Measurements from ENCODE around the gene KRT2. TPM values are rescaled to one million over a fixed set of nuclear protein-coding genes. Genes with fewer than 3 reads are reported as not detected.

Gene KRT2
- total and polyA plus RNA-seq, 12 donors: 0.16 TPM; not detected in 11

- Histone ChIP-seq H3K36me3 (replicated peaks in 1 of 2) (no peaks in the 10 kb centered on the region), H3K4me1 (replicated peaks in 1 of 2) (peaks cover 0 to 9% of the 10 kb centered on the region in 2 donors), H3K27me3 (peaks cover 28% of the 10 kb centered on the region), H3K9me3 (replicated peaks in 1 of 3) (no peaks in the 10 kb centered on the region), H3K4me3 (no peak overlapping the region), H3K27ac (no peak overlapping the region)
- TF ChIP-seq CTCF (IDR thresholded peaks at IDR 0.05) (no peak), POLR2A (IDR thresholded peaks at IDR 0.05) (no peak)
- DNase-seq: no peak
- 60 to 70% (median 67%) methylated on average over 7 to 8 of the region's 8 CpGs for WGBS, 4 donors
- intact Hi-C loops (cut with DNase I): no loop called here
These were observed 38.5 kb upstream of the KRT2 start for GRCh38 chr12:52690351-52691075.

- H3K27me3 ChIP-seq: peaks cover 29% of the 10 kb centered on the region
These were observed 37.9 kb upstream of the KRT2 start for GRCh38 chr12:52689936-52690335.

GRCh38 chr12:52689239-52689638, 37.2 kb upstream of the KRT2 start:
- TF ChIP-seq POLR2A (IDR thresholded peaks at IDR 0.05) (no peak), CTCF (IDR thresholded peaks at IDR 0.05) (no peak)
- intact Hi-C loops (cut with DNase I): no loop called here

More at GRCh38 chr12:52689936-52690335, 37.9 kb upstream of the KRT2 start:
- Histone ChIP-seq H3K27ac (no peak overlapping the region), H3K4me3 (no peak overlapping the region), H3K4me1 (replicated peaks in 1 of 2) (peaks cover 0 to 9% of the 10 kb centered on the region in 2 donors), H3K36me3 (replicated peaks in 1 of 2) (no peaks in the 10 kb centered on the region), H3K9me3 (replicated peaks in 1 of 3) (no peaks in the 10 kb centered on the region)
- 78 to 92% (median 87%) methylated on average over 1 of the region's 1 CpG for WGBS, 4 donors
- TF ChIP-seq CTCF (IDR thresholded peaks at IDR 0.05): no peak
- no peak for TF ChIP-seq POLR2A (IDR thresholded peaks at IDR 0.05)
- intact Hi-C loops (cut with DNase I): no loop called here
- DNase-seq: no peak

GRCh38 chr12:52688481-52688880, 36.5 kb upstream of the KRT2 start:
- TF ChIP-seq POLR2A (IDR thresholded peaks at IDR 0.05) (no peak), CTCF (IDR thresholded peaks at IDR 0.05) (no peak)
- no peak for DNase-seq
- intact Hi-C loops (cut with DNase I): no loop called here

More at GRCh38 chr12:52689239-52689638, 37.2 kb upstream of the KRT2 start:
- Histone ChIP-seq H3K4me1 (replicated peaks in 1 of 2) (peaks cover 0 to 9% of the 10 kb centered on the region in 2 donors), H3K27me3 (peaks cover 29% of the 10 kb centered on the region), H3K9me3 (replicated peaks in 1 of 3) (no peaks in the 10 kb centered on the region), H3K27ac (no peak overlapping the region), H3K36me3 (replicated peaks in 1 of 2) (no peaks in the 10 kb centered on the region), H3K4me3 (no peak overlapping the region)
- no peak for DNase-seq

More at GRCh38 chr12:52688481-52688880, 36.5 kb upstream of the KRT2 start:
- peaks cover 29% of the 10 kb centered on the region for H3K27me3 ChIP-seq
- WGBS, 4 donors: 61 to 86% (median 67%) methylated on average over 2 of the region's 2 CpGs
- peaks cover 0 to 9% of the 10 kb centered on the region in 2 donors for H3K4me1 ChIP-seq (replicated peaks in 1 of 2)
- H3K9me3 ChIP-seq (replicated peaks in 1 of 3): no peaks in the 10 kb centered on the region
- no peaks in the 10 kb centered on the region for H3K36me3 ChIP-seq (replicated peaks in 1 of 2)
- H3K4me3 ChIP-seq: no peak overlapping the region
- H3K27ac ChIP-seq: no peak overlapping the region

All from adrenal gland (tissue), 12 donors.